GM21390 (cell line): ENCODE measurements around the gene OSGEPL1.
"Not testable (repeated sequence)": the region's sequence is repeated elsewhere in the genome, so short reads cannot be mapped to it uniquely, and the experiment has no call there.

Experiments
- ATAC-seq: cut with Tn5 transposase; IDR thresholded peaks from one replicate; pipeline ENCODE4 v1.9.1; 2021; ENCODE audit not compliant: unreplicated experiment

The OSGEPL1 gene

GRCh38 chr2:189756311-189756952 is 6.2 kb downstream of the OSGEPL1 start:
- ATAC-seq = no peak

- ATAC-seq = peak; percentile 60
Observed at GRCh38 chr2:189751080-189751658, 11.4 kb downstream of the OSGEPL1 start.

- no peak for ATAC-seq
Observed at GRCh38 chr2:189729430-189729829, 33.2 kb downstream of the OSGEPL1 start.

- no peak for ATAC-seq
Observed at GRCh38 chr2:189726849-189727248, 35.7 kb downstream of the OSGEPL1 start.

GRCh38 chr2:189726271-189726670 is 36.3 kb downstream of the OSGEPL1 start:
- no peak for ATAC-seq

- no peak for ATAC-seq
Observed at GRCh38 chr2:189723192-189723591, 39.4 kb downstream of the OSGEPL1 start.

- ATAC-seq = no peak
Observed at GRCh38 chr2:189719571-189719970, 43.0 kb downstream of the OSGEPL1 start.

- ATAC-seq = not testable (repeated sequence)
Observed at GRCh38 chr2:189717593-189717992, 45.0 kb downstream of the OSGEPL1 start.

- ATAC-seq = no peak
Observed at GRCh38 chr2:189709501-189710221, 52.9 kb downstream of the OSGEPL1 start.

- ATAC-seq = no peak
Observed at GRCh38 chr2:189702071-189702470, 60.5 kb downstream of the OSGEPL1 start.

GRCh38 chr2:189700681-189701080 is 61.9 kb downstream of the OSGEPL1 start:
- ATAC-seq = no peak

- ATAC-seq = no peak
Observed at GRCh38 chr2:189698020-189698887, 64.3 kb downstream of the OSGEPL1 start.
